Astrocyte (in vitro differentiated cells and primary cell): ENCODE measurements around the gene NRP1. TPM values are rescaled to one million over a fixed set of nuclear protein-coding genes. Genes with fewer than 3 reads are reported as not detected.
A peak's percentile ranks its signal among the peaks of the same experiment; 100 is the strongest.

Experiments
- DNase-seq: peaks from one replicate; pipeline ENCODE4 v3.0.0-alpha.2; 2010; ENCODE audit warnings: low read depth
- FAIRE-seq: peaks from 2 replicates; lab custom pipeline; 2011; peaks lifted over from hg19 to GRCh38; lab: Jason Lieb, UNC
- H2AFZ ChIP-seq: 2 replicates; pipeline ENCODE4 v1.6.0; 2012; ENCODE audit warnings: low read depth, low read length, inconsistent platforms
- H3K27ac ChIP-seq: 2 replicates; pipeline ENCODE4 v1.5.1; 2011; ENCODE audit warnings: low read depth, low read length, inconsistent platforms
- H3K27me3 ChIP-seq: 2 replicates; pipeline ENCODE4 v1.6.0; 2011; ENCODE audit warnings: low read length, inconsistent platforms; ENCODE audit not compliant: insufficient read depth
- H3K36me3 ChIP-seq: 2 replicates; pipeline ENCODE4 v1.5.1; 2011; ENCODE audit warnings: low read length, inconsistent platforms; ENCODE audit not compliant: insufficient read depth
- H3K4me1 ChIP-seq: 2 replicates; pipeline ENCODE4 v1.5.1; 2011; ENCODE audit warnings: low read length, inconsistent platforms; ENCODE audit not compliant: insufficient read depth
- H3K4me2 ChIP-seq: 2 replicates; pipeline ENCODE4 v1.6.0; 2012; ENCODE audit warnings: low read length, inconsistent platforms
- H3K4me3 ChIP-seq: 2 replicates; pipeline ENCODE4 v1.5.1; 2011; ENCODE audit warnings: low read depth, mild to moderate bottlenecking, low read length, inconsistent platforms; ENCODE audit not compliant: insufficient read depth
- H3K79me2 ChIP-seq: 2 replicates; pipeline ENCODE4 v1.6.0; 2012; ENCODE audit warnings: mild to moderate bottlenecking, low read length, inconsistent platforms; ENCODE audit not compliant: insufficient read depth
- H3K9ac ChIP-seq: 2 replicates; pipeline ENCODE4 v1.6.0; 2012; ENCODE audit warnings: mild to moderate bottlenecking, low read length, inconsistent platforms
- H3K9me3 ChIP-seq: 2 replicates; pipeline ENCODE4 v1.5.1; 2012; ENCODE audit warnings: low read depth, mild to moderate bottlenecking, low read length, inconsistent platforms; ENCODE audit not compliant: insufficient read depth
- H4K20me1 ChIP-seq: 2 replicates; pipeline ENCODE4 v1.6.0; 2012; ENCODE audit warnings: low read length, inconsistent platforms; ENCODE audit not compliant: insufficient read depth
- H3K27ac Mint-ChIP-seq: one replicate; pipeline ENCODE4 v1.8.0; 2021; ENCODE audit warnings: mild to moderate bottlenecking, mixed read lengths; ENCODE audit not compliant: unreplicated experiment
- H3K27me3 Mint-ChIP-seq: one replicate; pipeline ENCODE4 v1.8.0; 2021; ENCODE audit warnings: low read depth, mixed read lengths; ENCODE audit not compliant: unreplicated experiment
- H3K36me3 Mint-ChIP-seq: one replicate; pipeline ENCODE4 v1.8.0; 2021; ENCODE audit warnings: low read depth, mixed read lengths; ENCODE audit not compliant: unreplicated experiment
- H3K4me1 Mint-ChIP-seq: one replicate; pipeline ENCODE4 v1.8.0; 2021; ENCODE audit warnings: low read depth, mixed read lengths; ENCODE audit not compliant: unreplicated experiment
- H3K4me3 Mint-ChIP-seq: one replicate; pipeline ENCODE4 v1.8.0; 2021; ENCODE audit warnings: mild to moderate bottlenecking, moderate library complexity, mixed read lengths; ENCODE audit not compliant: unreplicated experiment
- H3K9me3 Mint-ChIP-seq: one replicate; pipeline ENCODE4 v1.8.0; 2021; ENCODE audit warnings: mild to moderate bottlenecking, mixed read lengths; ENCODE audit not compliant: unreplicated experiment
- CTCF ChIP-seq: IDR thresholded peaks from 2 replicates; pipeline ENCODE4 v1.5.1; 2011; ENCODE audit warnings: low read depth, mild to moderate bottlenecking, inconsistent platforms, low read length, moderate library complexity; ENCODE audit not compliant: insufficient read depth
- EZH2 ChIP-seq: IDR thresholded peaks from 2 replicates; pipeline ENCODE4 v1.6.1; 2012; ENCODE audit warnings: mild to moderate bottlenecking, low read length, inconsistent platforms; ENCODE audit not compliant: insufficient read depth
- total RNA-seq: library from RNA; stranded (reverse); gene quantifications from 2 replicates; pipeline ENCODE4 v1.2.1, GENCODE V29; 2021

NRP1 gene
- total RNA-seq, 1 donor from 2014 or later, result 59.4 TPM

DNA sequence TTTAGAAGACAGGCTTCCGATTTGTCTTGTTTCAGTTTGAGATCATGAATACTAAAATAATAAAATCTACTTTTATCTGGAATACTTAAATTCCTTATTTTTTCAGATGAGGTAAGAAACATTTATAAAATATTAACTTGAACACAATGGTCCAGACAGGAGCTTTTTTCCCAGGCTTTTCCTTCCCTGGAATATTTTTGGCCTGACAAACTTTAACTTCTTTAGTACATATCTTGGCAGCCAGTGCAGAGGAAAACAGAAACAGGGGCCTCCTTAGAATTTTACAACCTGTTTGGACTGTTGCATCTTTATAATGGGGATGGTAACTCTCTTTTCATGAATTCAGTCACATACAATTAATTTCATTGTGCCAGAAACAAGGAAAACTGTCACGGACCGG, 41.4 kb downstream of the NRP1 start:
- Mint-ChIP-seq H3K36me3 (peaks cover 12% of the 10 kb centered on the region), H3K4me1 (peaks cover 22% of the 10 kb centered on the region)
- peaks cover 91% of the 10 kb centered on the region for H3K79me2 ChIP-seq

GRCh38 chr10:33291053-33291592, 43.3 kb downstream of the NRP1 start:
- H3K27ac ChIP-seq, result peak overlapping the region; percentile 84
- no peaks in the 10 kb centered on the region for H3K9me3 Mint-ChIP-seq
- H3K27ac Mint-ChIP-seq, result peak overlapping the region; percentile 93
- H3K4me2 ChIP-seq, result peak overlapping the region; percentile 74
- peak overlapping the region; percentile 72 for H3K9ac ChIP-seq
- H3K9me3 ChIP-seq, result no peaks in the 10 kb centered on the region
- no peaks in the 10 kb centered on the region for H3K27me3 ChIP-seq
- H3K4me1 ChIP-seq, result peaks cover 29% of the 10 kb centered on the region
- peaks cover 91% of the 10 kb centered on the region for H3K79me2 ChIP-seq
- no peak for TF ChIP-seq CTCF
- TF ChIP-seq EZH2, result no peak
- H3K36me3 ChIP-seq, result peaks cover 15% of the 10 kb centered on the region
- no peak overlapping the region for H3K4me3 Mint-ChIP-seq
- H3K4me3 ChIP-seq, result peak overlapping the region; percentile 20
- peaks cover 22% of the 10 kb centered on the region for H3K4me1 Mint-ChIP-seq
- H3K36me3 Mint-ChIP-seq, result peaks cover 7% of the 10 kb centered on the region
- peak; percentile 93 for DNase-seq
- peaks cover 22% of the 10 kb centered on the region for H4K20me1 ChIP-seq
- H3K27me3 Mint-ChIP-seq, result no peaks in the 10 kb centered on the region
- FAIRE-seq, result peak; percentile 23
- H2AFZ ChIP-seq, result no peak overlapping the region

More for the DNA sequence above, 41.4 kb downstream of the NRP1 start:
- no peaks in the 10 kb centered on the region for H3K9me3 ChIP-seq
- DNase-seq (no peak), FAIRE-seq (no peak)
- H3K9ac ChIP-seq, result no peak overlapping the region
- no peak overlapping the region for H2AFZ ChIP-seq
- no peaks in the 10 kb centered on the region for H3K27me3 ChIP-seq
- H3K27ac ChIP-seq, result no peak overlapping the region
- H3K27me3 Mint-ChIP-seq, result no peaks in the 10 kb centered on the region
- H3K27ac Mint-ChIP-seq, result no peak overlapping the region
- H3K4me3 ChIP-seq, result no peak overlapping the region
- no peak overlapping the region for H3K4me3 Mint-ChIP-seq
- no peaks in the 10 kb centered on the region for H3K9me3 Mint-ChIP-seq
- H3K4me1 ChIP-seq, result peaks cover 29% of the 10 kb centered on the region
- peaks cover 22% of the 10 kb centered on the region for H4K20me1 ChIP-seq
- peaks cover 15% of the 10 kb centered on the region for H3K36me3 ChIP-seq
- TF ChIP-seq EZH2, result no peak
- TF ChIP-seq CTCF, result no peak
- no peak overlapping the region for H3K4me2 ChIP-seq

DNA sequence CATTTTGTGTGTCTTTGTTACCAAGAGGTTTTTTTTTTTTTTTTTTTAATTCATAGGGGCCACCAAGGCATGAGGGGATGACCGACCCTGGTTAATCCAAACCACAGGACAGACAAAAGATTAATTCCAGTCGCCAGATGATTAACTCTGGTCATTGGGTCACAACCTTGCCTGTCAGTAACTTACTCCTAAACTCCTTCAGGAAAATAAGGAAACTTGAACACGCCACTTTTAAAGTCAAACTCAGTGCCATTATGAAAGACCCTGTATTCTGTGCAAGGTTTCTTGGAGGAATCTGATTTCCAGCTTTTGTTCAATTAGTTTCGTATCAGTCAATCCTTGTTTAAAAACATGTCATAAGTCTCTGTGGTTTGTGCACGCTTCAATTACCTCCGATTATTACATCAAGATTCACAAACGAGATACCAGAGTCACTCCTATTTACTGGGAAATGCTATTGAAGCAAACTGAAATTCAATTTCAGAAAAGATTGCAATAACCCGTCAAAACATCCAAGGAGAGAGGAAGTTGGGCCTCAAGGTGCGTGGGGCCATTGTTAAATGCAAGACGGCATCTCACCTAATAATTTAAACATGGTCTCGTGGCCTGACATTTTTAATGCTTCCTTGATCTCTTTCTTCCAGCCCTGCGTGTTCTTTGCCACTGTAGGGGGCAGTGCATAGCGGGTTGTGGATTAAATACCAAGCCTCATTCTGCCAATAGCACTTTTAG, 44.0 kb downstream of the NRP1 start:
- no peak overlapping the region for H3K4me3 Mint-ChIP-seq
- no peaks in the 10 kb centered on the region for H3K27me3 Mint-ChIP-seq
- H3K9ac ChIP-seq, result peak overlapping the region; percentile 72
- peaks cover 91% of the 10 kb centered on the region for H3K79me2 ChIP-seq
- peaks cover 7% of the 10 kb centered on the region for H3K36me3 Mint-ChIP-seq
- peak overlapping the region; percentile 84 for H3K27ac ChIP-seq
- peaks cover 29% of the 10 kb centered on the region for H3K4me1 ChIP-seq
- H3K27me3 ChIP-seq, result no peaks in the 10 kb centered on the region
- H3K4me2 ChIP-seq, result peak overlapping the region; percentile 74
- DNase-seq, result peak; percentile 53
- no peaks in the 10 kb centered on the region for H3K9me3 ChIP-seq
- peak; percentile 39 for FAIRE-seq
- H3K4me3 ChIP-seq, result peak overlapping the region; percentile 20
- peaks cover 22% of the 10 kb centered on the region for H3K4me1 Mint-ChIP-seq
- H4K20me1 ChIP-seq, result peaks cover 28% of the 10 kb centered on the region
- TF ChIP-seq EZH2 (no peak), CTCF (peak; percentile 39)
- H3K27ac Mint-ChIP-seq, result peak overlapping the region; percentile 93
- H2AFZ ChIP-seq, result no peak overlapping the region
- H3K36me3 ChIP-seq, result peaks cover 15% of the 10 kb centered on the region
- H3K9me3 Mint-ChIP-seq, result no peaks in the 10 kb centered on the region
